Vagina (tissue), 2 donors: ENCODE results near the gene HEPHL1. TPM values are rescaled to one million over a fixed set of nuclear protein-coding genes. Genes with fewer than 3 reads are reported as not detected.

Experiments
- DNase-seq, 2 donors: peaks; one replicate each; pipeline ENCODE4 v3.0.0-alpha.2; 2017; ENCODE audit errors: extremely low spot score in 2 of 2
- H3K27ac ChIP-seq: fragments of 200-600 bp; sonication (generic); one replicate; pipeline ENCODE4 v1.5.1; 2019
- H3K27me3 ChIP-seq: fragments of 200-600 bp; sonication (generic); one replicate; pipeline ENCODE4 v1.5.1; 2019
- H3K36me3 ChIP-seq, 2 donors: fragments of 200-600 bp; sonication (generic); one replicate each; pipeline ENCODE4 v1.5.1; 2017 to 2019
- H3K4me1 ChIP-seq: fragments of 200-600 bp; sonication (generic); one replicate; pipeline ENCODE4 v1.5.1; 2019
- H3K4me3 ChIP-seq, 2 donors: fragments of 200-600 bp; sonication (generic); 1 replicate in 1 of 2; 2 replicates in 1 of 2; pipeline ENCODE4 v1.5.1; 2016 to 2019
- H3K9me3 ChIP-seq: fragments of 200-600 bp; sonication (generic); one replicate; pipeline ENCODE4 v1.5.1; 2019
- POLR2A ChIP-seq, 2 donors: fragments of 450-650 bp; IDR thresholded peaks; one replicate each; pipeline ENCODE4 v1.6.1; 2017; ENCODE audit warnings: antibody characterized with exemption in 2 of 2, mild to moderate bottlenecking in 2 of 2, moderate library complexity in 2 of 2
- POLR2AphosphoS5 ChIP-seq, 2 donors: sonication (generic); formaldehyde crosslinking; IDR thresholded peaks; one replicate each; pipeline ENCODE4 v1.9.0; 2017; ENCODE audit warnings: antibody characterized with exemption in 2 of 2, mild to moderate bottlenecking in 2 of 2, low read depth in 1 of 2; ENCODE audit not compliant: insufficient read depth in 1 of 2
- intact Hi-C: fragments of 100-400 bp; cut with DNase I; formaldehyde crosslinking; loops from one replicate; pipeline ENCODE4 v1.15.1; 2023
- total RNA-seq: library from RNA; depleted of rRNA; stranded (reverse); fragments of >200 nt; gene quantifications from one replicate; pipeline ENCODE4 v1.2.3, GENCODE V29; 2016
- TF ChIP-seq, protein P1 (sequence below), 3 experiments: fragments of 450-650 bp in 2 of 3; fragments of 200-600 bp in 1 of 3; sonication (generic) in 1 of 3; IDR thresholded peaks; one replicate each; pipeline ENCODE4 v1.5.1; 2017 to 2019; ENCODE audit warnings: antibody characterized with exemption in 3 of 3, mild to moderate bottlenecking in 2 of 3, moderate library complexity in 2 of 3

Gene HEPHL1
- total RNA-seq, 1 donor from 2014 or later, result 1.7 TPM

DNA sequence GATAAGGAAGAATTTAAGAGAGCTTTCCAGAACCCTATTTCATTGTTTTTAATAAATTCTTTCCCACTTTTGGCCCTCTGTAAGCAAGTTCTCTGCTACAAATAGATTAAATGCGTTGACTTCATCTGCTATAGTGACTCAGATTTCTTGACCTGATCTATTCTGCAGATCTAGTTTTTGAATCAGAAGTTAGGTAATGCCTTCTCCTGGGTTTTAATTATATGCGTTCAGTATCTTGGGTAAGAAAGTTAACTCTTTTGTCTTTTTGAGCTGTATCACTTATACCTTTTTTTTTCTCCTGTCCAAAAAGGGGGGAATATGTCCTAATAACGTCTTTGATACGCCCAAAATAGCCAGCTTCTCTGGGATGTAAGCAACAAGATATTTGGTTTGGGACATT lies 2.4 kb upstream of the HEPHL1 start:
- H3K27ac ChIP-seq, result no peak overlapping the region
- H3K27me3 ChIP-seq, result no peaks in the 10 kb centered on the region
- no peaks in the 10 kb centered on the region for H3K36me3 ChIP-seq
- H3K9me3 ChIP-seq, result no peaks in the 10 kb centered on the region
- no peaks in the 10 kb centered on the region for H3K4me1 ChIP-seq
- H3K4me3 ChIP-seq, result no peak overlapping the region
- intact Hi-C loops, result no loop called here
- DNase-seq, result no peak
- TF ChIP-seq POLR2A (IDR thresholded peaks at IDR 0.05) (no peak), POLR2AphosphoS5 (IDR thresholded peaks at IDR 0.05; ENCODE audit: insufficient read depth in 1 of 2, low read depth in 1 of 2) (no peak)
- TF ChIP-seq, protein P1, sequence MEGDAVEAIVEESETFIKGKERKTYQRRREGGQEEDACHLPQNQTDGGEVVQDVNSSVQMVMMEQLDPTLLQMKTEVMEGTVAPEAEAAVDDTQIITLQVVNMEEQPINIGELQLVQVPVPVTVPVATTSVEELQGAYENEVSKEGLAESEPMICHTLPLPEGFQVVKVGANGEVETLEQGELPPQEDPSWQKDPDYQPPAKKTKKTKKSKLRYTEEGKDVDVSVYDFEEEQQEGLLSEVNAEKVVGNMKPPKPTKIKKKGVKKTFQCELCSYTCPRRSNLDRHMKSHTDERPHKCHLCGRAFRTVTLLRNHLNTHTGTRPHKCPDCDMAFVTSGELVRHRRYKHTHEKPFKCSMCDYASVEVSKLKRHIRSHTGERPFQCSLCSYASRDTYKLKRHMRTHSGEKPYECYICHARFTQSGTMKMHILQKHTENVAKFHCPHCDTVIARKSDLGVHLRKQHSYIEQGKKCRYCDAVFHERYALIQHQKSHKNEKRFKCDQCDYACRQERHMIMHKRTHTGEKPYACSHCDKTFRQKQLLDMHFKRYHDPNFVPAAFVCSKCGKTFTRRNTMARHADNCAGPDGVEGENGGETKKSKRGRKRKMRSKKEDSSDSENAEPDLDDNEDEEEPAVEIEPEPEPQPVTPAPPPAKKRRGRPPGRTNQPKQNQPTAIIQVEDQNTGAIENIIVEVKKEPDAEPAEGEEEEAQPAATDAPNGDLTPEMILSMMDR (IDR thresholded peaks at IDR 0.05), result no peak

DNA sequence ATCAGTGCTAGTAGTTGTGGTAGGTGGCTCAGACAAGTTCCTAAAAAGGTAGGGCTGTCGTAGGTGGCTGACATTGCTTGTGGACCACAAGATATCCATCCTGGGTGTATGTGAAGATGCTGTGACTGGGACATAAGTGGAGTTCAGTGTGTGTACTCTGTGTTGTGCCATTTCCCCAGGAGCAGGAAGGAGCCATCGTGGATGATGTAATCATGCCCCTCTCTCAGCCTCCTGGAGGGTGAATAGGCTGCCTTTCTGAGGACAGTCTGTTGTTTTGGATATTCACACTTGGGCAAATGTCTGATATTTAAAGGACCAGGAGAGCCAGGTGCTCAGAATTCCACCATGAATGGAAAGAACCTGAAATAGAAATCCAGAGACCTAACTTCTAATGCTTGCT lies 2.7 kb downstream of the HEPHL1 start:
- DNase-seq, result no peak
- intact Hi-C loops, result loop anchor here (10.0 kb wide), 1 partner anchor 1989 kb away; no protein-coding TSS in a partner anchor
- no peaks in the 10 kb centered on the region for H3K27me3 ChIP-seq
- no peaks in the 10 kb centered on the region for H3K4me1 ChIP-seq
- no peak overlapping the region for H3K27ac ChIP-seq
- H3K4me3 ChIP-seq, result no peak overlapping the region
- no peaks in the 10 kb centered on the region for H3K36me3 ChIP-seq
- no peaks in the 10 kb centered on the region for H3K9me3 ChIP-seq
- TF ChIP-seq POLR2AphosphoS5 (IDR thresholded peaks at IDR 0.05; ENCODE audit: insufficient read depth in 1 of 2, low read depth in 1 of 2) (no peak), POLR2A (IDR thresholded peaks at IDR 0.05) (no peak)
- TF ChIP-seq, protein P1 (IDR thresholded peaks at IDR 0.05), result no peak

DNA sequence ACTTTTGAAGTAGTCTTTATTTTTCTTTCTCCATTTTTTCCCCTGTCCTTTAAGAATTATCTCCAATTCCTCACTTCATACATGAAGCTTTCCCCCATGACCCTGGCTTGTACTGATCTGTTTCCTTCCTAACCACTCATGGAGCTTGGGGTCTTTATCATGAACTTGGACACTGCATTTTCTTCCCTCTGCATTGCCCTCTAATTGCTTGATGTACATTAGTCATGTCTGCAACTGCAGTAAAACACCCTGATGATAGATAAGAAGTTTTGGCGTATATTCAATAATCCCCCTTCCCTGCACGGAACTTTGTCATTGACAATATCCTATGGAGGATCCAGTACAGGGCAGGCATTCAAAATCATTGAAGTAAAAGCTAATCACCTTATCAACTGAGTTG lies 3.4 kb downstream of the HEPHL1 start:
- intact Hi-C loops, result loop anchor here (10.0 kb wide), 1 partner anchor 1990 kb away; no protein-coding TSS in a partner anchor

DNA sequence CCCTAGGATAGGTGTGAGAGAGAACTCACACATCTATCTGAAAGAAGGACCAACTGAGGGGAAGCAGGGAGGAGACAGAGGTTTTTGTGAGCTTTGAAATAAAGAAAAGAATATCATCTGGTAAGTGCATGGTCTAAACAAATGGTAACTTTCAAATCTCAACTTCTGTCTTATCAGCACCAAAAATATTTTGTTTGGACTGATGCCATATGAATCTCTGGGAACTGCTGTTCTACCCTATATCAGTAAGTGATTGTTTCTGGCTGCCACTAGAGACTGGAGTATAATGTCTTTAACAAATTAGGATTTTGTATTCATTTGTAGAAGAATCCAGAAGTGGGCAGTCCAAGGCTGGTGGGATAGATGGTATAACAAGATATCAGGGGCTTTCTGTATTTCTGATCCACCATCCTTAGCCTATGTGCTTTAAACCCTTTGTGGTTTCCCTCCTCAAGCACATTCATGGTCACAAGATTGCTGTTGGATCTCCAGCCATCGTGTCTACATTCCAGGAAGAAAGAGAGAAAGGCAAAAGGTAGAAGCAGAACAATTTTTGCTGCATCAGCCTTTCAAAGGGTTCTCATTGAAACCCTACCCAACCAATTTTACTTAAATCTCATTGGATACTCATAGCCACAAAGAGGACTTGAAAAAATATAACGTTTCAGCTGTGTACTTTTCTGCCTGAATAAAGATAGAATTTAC lies 4.7 kb downstream of the HEPHL1 start:
- H3K27ac ChIP-seq, result no peak overlapping the region
- no peaks in the 10 kb centered on the region for H3K27me3 ChIP-seq
- TF ChIP-seq POLR2AphosphoS5 (IDR thresholded peaks at IDR 0.05; ENCODE audit: insufficient read depth in 1 of 2, low read depth in 1 of 2), result no peak
- TF ChIP-seq POLR2A (IDR thresholded peaks at IDR 0.05), result no peak
- TF ChIP-seq, protein P1 (IDR thresholded peaks at IDR 0.05), result no peak
- no peaks in the 10 kb centered on the region for H3K36me3 ChIP-seq
- no peak overlapping the region for H3K4me3 ChIP-seq
- H3K4me1 ChIP-seq, result no peaks in the 10 kb centered on the region
- H3K9me3 ChIP-seq, result no peaks in the 10 kb centered on the region
- no peak for DNase-seq
- intact Hi-C loops, result loop anchor here (10.0 kb wide), 1 partner anchor 1991 kb away; no protein-coding TSS in a partner anchor

More for the DNA sequence above, 3.4 kb downstream of the HEPHL1 start:
- no peaks in the 10 kb centered on the region for H3K4me1 ChIP-seq
- no peaks in the 10 kb centered on the region for H3K9me3 ChIP-seq
- no peak for DNase-seq
- H3K4me3 ChIP-seq, result no peak overlapping the region
- H3K36me3 ChIP-seq, result no peaks in the 10 kb centered on the region
- no peaks in the 10 kb centered on the region for H3K27me3 ChIP-seq
- TF ChIP-seq, protein P1 (IDR thresholded peaks at IDR 0.05), result no peak
- TF ChIP-seq POLR2AphosphoS5 (IDR thresholded peaks at IDR 0.05; ENCODE audit: insufficient read depth in 1 of 2, low read depth in 1 of 2), result no peak
- TF ChIP-seq POLR2A (IDR thresholded peaks at IDR 0.05), result no peak
- no peak overlapping the region for H3K27ac ChIP-seq

DNA sequence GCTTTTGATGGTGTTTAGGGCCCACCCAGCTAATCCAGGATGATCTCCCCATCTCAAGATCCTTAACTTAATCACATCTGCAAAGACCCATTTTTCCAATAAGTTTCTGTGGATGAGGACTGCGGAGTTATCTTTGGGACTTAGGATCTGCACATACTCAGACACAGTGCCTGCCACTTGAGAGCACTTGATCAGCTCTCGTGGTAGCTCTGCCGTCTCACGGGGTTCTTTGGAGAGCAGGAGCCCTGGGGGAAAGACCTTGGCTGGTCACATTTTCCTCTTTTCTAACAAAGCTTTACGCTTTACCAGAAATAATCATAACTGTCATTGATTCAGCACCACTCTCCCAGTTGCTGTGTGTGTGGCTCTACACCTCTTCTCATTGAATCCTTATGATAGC lies 6.1 kb downstream of the HEPHL1 start:
- intact Hi-C loops, result loop anchor here (10.0 kb wide), 1 partner anchor 1992 kb away; no protein-coding TSS in a partner anchor
- DNase-seq, result no peak
- Histone ChIP-seq H3K27me3 (no peaks in the 10 kb centered on the region), H3K9me3 (no peaks in the 10 kb centered on the region), H3K27ac (no peak overlapping the region), H3K4me1 (no peaks in the 10 kb centered on the region), H3K4me3 (no peak overlapping the region), H3K36me3 (no peaks in the 10 kb centered on the region)
- TF ChIP-seq POLR2A (IDR thresholded peaks at IDR 0.05), result no peak
- no peak for TF ChIP-seq POLR2AphosphoS5 (IDR thresholded peaks at IDR 0.05; ENCODE audit: insufficient read depth in 1 of 2, low read depth in 1 of 2)
- TF ChIP-seq, protein P1 (IDR thresholded peaks at IDR 0.05), result no peak
